DLD1 (cell line): ENCODE data around the gene HSDL2.
"Not testable (repeated sequence)": the region's sequence is repeated elsewhere in the genome, so short reads cannot be mapped to it uniquely, and the experiment has no call there.

ENCODE experiments used
- in situ Hi-C: cut with HindIII; loops from 2 replicates; pipeline ENCODE4 v1.10.0; 2017; ENCODE audit warnings: low sequenced_read_pairs

HSDL2 gene

DNA sequence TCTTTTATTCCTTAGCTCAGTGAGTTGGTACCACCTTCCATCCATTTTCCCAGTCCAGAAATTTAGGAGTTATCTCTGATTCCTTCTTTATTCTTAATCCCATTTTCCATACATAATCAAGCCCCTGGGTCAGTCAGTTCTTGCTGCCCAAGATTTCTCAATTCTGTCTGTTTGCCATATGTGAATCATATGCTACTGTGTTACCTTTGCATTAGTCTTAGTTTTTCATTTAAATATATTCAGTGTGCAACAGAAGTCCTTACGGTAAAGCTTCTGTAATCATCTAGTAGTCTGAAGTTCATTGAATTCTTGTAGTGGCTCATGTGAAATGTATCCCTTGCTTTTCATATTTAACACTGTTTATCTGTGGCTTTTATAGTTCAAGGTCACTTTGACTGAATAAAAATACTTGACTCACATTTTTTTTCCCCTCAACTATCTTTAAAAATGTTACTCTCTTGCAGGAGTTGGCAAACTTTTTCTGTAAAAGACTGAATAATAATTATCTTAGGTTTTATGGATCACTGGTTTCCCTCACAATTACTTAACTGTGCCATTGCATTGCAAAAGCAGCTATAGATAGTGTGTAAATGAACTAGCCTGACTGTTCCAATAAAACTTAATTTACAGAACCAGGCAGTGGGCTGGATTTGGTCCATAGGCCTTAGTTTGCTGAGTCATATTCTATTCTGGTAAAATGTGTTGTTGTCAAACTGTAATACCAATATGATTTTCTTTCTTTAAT lies 113.7 kb downstream of the HSDL2 start:
- in situ Hi-C loops, result no loop called here

DNA sequence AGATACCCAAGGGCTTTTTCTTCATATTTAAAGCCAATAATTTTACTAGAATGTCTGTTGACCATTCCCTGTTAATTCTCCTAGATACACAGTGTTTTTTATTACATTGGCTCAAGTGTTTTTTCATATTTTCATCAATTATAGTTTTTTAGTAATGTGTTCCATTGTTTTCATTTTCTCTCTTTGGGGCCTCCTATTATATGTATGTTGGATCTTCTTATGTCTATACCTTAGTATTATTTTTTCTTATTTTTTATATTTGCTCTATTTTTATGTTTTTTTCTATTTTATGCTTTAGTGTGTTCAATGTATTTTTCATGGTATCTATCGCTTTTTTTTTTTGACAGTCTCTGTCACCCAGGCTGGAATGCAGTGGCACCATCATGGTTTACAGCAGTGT lies 114.2 kb downstream of the HSDL2 start:
- in situ Hi-C loops, result no loop called here

DNA sequence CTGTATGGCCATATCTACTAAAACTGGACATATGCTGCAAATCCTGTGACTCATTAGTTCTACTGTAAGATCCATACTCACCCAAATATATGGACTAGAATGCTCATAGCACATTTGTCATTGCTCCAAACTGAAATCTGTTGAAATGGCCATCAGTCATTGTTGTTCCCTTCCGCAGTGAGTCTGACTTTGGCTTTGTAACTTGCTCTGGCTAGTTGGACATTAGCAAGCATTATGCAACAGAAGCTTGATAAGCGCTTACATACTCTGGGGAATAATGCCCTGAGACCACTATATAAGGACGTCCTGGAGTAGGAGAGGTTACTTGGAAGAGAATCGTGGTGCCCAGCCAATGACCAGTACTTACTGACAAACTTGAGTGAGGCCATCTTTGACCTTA lies 115.7 kb downstream of the HSDL2 start:
- in situ Hi-C loops, result no loop called here

DNA sequence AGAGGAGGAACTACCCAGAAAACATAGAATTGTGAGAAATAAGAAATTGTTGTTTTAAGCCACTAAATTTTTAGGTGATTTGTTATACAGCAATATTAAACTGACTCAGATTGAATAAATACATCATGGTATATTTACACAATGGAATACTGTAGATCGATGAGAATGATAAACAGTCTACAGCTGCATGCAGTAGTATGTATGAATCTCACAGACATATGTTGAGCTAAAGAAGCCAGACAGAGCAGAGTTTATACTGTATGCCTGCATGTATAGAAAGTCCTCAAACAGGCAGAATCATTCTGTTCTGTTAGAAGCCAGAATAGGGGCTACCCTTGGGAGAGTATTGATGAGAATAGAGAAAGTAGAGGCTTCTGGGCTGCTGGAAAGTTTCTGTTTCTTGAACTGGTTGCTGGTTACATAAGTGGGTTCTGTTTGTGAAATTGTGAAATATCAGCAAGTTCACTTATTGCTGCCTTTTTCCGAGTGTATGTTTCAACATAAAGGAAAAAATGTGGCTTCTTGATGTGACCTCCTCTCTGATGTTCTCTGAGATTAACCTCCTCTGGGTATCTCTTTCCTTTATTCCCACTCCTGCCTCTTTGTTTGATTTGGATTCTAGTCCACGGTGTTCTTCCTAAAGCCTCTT lies 116.3 kb downstream of the HSDL2 start:
- in situ Hi-C loops, result no loop called here

DNA sequence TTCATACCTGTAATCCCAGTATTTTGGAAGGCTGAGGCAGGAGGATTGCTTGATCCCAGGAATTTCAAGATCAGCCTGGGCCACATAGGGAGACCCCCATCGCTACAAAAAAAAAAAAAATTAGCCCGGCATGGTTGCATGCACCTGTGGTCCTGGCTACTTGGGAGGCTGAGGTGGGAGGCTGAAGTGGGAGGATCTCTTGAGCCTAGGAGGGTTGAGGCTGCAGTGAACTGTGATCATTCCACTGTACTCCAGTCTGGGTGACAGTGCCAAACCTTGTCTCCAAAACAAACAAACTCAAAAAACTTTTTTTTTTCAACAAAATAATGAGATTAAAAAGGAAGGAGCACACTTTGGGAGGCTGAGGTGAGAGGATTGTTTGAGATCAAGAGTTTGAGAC lies 120.9 kb downstream of the HSDL2 start:
- in situ Hi-C loops, result no loop called here

DNA sequence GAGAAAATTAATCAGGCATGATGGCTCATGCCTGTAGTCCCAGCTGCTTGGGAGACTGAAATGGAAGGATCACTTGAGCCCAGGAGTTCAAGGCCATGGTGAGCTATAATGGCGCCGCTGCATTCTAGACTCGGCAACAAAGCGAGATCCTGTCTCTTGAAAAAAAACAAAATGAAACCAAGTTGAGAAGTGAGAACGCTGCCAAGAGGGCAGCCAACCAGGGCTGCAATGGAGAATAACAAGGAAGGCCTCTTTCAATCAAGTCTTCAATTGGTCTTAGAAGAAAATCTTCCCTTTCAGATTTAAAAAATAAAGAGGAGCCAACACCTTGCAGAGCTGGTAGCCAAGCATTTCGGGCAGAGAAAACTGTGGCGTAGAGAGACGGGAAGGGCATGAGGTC lies 121.4 kb downstream of the HSDL2 start:
- in situ Hi-C loops, result no loop called here

DNA sequence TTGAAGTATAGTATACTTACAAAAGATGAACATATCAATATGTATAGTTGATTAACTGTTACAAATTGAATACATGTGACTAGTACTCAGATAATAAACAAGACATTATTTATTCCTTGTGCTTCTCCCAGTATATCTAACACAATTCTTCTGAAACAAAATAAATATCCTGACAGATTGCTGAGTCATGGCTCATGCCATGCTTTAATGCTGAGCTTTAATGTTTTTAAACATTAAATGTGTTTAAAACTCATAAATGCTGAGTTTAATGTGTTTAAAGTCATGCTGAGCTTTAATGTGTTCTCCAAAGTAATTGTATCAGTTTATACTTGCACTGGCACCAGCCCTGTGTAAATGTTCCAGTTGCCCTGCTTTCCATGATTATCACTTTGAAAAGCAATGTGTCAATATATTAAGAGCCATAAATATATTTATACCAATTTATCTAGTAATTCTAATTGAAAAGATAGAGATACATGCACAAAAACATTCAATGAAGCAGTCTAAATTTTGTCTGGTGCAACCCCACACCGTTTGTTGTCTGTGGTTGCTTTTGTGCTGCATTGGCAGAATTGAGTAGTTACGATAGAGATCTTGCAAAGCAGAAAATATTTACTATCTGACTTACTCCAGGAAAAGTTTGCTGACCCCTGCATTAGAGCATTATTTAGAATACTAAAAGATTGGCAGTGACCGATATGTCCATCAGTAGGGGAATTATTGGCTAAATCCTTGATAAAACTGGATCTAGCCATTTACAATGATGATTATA lies 122.5 kb downstream of the HSDL2 start:
- in situ Hi-C loops, result no loop called here

DNA sequence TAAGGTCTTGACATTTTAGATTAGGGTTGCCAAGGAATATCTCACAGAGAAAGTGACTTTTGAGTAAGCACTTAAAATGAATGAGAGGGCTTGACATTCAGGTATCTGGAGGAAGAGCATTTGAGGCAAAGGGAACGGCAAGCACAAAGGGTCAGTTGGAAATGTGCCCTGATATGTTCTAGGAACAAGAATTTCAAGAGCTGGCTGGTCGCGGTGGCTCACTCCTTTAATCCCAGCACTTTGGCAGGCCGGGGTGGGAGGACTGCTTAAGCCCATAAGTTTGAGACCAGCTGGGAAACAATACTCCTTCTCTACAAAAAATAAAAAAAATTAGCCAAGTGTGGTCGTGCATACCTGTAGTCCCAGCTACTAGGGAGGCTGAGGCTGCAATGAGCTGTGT lies 123.3 kb downstream of the HSDL2 start:
- in situ Hi-C loops, result no loop called here

DNA sequence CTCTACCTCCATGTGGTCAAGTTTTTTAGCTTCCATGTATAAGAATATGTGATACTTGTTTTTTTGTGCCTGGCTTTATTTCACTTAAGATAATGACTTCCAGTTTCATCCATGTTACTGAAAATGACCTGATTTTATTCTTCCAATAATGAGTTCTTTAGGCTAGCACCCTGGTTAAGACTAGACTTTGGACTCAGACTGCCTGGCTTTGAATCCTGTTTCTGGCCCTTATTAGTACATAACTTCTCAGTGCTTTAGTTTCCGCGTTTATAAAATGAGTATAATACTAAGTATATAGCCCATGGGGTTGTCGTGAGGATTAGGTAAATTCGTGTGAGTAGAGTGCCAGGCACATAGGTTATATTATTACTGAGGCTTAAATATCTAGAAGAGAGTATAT lies 125.2 kb downstream of the HSDL2 start:
- in situ Hi-C loops, result no loop called here

DNA sequence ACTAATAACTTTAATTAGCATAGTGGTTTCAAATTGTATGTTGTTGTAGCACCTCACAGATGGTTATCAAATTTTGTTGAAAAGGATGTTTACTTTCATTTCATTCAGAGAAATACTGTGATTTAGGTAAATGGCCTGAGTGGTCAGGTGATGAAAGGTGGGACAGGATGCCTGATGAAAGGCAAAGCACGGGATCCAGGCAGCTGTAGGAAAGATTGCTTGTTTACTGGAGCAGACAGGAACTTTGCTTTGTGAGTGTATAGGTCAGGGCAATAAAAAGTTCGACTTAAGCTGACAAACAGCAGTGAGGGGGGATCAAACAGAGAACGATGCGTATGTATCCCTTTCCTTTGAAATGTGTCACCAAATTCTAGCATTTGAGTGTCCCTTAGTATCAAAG lies 125.7 kb downstream of the HSDL2 start:
- in situ Hi-C loops, result no loop called here

DNA sequence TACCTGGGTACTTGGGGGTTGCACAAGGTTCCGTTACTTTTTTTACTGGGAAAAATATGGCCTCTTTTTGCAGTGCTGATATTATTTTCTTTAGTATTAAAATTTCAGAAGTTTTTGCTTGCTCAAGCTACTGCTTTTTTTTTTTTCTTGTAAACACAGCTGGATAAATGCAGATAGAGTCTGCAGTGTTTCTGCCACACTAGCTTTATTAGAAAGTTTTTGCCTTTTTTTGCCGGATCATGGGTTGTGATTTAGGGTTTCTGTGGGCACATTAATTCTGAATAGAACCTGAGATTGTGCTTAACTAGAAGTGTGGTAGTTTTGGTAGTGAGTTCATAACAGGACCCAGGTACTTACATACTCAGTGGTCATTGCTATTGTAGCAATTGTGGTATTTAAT lies 126.7 kb downstream of the HSDL2 start:
- in situ Hi-C loops, result no loop called here

DNA sequence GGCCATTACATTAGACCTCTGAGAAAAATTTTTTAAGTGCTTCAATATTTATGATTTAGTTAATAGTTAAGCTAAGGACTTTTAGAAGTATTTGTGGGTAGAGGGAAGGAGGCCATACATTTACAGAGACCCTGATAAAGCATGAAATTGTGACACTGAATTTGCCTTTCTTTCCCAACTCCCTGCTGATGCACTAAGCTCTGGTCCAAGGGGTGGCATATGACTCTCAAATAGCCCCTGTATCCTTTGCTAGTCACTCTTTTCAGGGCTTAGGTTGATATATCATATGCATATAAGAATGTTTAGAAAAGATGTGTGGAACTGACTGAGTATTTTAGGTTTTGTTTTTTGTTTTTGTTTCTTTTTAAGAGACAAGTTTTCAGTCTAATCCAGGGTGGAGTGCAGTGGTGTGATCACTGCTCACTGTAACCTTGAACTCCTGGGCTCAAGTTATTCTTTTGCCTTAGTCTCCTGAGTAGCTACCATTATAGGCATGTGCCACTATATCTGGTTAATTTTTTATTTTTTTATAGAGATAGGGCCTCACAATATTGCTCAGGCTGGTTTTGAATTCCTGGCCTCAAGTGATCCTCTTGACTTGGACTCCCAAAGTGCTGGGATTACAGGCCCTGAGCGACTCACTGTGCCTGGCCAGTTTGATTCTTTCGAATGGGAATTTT lies 127.2 kb downstream of the HSDL2 start:
- in situ Hi-C loops, result no loop called here

DNA sequence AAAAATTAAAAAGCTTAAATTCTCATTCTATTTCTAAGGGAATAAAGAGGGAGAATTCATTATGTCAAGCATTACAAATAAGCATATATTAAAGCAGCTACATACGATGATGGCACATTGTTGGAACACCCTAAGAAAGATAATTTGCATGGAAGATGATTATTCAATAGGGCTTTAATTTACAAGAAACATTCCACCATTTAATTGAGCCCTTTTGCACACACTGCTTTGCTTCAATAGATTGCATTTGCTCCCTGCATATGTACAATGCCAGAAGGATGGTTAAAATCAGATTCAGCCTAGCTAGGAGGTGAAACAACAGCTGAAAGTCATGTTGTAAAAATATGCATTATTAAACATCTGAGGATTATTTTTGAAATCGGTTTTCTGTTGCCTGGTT lies 128.5 kb downstream of the HSDL2 start:
- in situ Hi-C loops, result no loop called here

DNA sequence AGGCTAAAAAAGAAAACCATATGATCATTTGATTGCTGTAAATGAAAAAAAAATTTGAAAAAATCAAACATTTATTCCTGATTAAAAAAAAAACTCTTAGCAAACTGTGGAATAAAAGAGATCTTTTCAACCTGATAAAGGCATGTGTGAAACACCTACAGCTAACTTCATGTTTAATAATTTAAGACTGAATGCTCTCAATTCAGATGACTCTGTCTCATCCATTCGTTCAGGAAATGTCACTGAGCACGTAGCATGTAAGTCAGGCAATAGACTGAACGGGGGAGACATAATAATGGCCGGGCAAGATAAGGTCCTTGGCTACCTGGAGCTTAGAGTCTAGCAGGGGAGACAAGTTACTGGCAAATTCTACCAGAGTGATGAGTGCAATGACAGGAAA lies 132.5 kb downstream of the HSDL2 start:
- in situ Hi-C loops, result not testable (repeated sequence)

DNA sequence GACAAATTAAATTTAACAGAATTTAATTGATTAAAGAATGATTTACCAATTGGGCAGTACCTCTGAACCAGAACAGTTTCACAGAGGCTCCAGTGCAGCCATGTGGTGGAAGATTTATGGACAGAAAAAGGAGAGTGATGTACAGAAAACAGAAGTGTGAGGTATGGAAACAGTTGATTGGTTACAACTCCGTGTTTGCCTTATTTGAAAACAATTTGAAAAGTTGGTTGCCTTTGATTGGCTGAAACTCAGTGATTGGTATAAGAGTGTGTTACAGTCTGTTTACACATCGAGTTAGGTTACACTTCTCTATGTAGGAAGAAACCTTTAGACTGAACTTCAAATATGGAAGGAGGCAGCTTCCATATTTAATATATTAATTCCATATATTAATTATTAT lies 136.9 kb downstream of the HSDL2 start:
- in situ Hi-C loops, result no loop called here

DNA sequence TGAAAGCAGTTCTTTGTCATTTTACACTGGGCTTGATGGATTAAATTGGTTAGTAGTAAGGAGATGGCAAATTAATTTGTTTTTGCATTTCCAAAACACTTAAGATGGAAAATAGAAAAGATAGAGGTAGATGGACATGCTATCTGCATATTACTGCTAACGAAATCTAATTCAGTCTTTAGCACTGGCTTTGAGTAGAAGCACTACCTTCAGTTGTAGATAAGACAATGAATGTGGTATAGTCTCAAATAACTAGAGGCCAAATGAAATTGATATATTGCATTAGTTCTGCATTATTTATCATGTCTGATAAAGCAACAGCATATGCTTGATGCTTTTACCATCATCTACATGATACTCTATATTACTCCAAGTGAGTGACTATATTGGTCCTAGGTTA lies 140.2 kb downstream of the HSDL2 start:
- in situ Hi-C loops, result no loop called here

DNA sequence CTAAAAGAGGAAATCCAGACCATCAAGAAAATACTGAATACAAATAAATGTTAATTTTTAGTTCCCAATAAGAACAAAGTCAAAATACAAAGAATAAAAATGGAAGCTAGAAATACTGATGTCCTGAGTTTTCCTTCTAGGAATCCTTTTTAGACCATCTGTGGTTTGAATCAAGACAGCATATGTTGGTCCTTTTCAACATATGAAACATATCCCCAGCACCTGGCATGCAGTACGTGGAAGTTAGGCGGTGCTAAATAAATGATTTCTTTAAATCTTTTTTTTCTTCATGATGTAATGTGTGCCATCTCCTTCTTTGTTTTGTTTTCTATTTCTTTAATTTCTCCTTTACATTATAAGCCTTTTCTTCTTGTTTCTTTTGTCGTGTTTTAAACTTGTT lies 140.7 kb downstream of the HSDL2 start:
- in situ Hi-C loops, result no loop called here
